Measurements from ENCODE around the gene NKPD1.

NKPD1 gene

GRCh38 chr19:45160870-45161737, at the start of gene NKPD1:
NKPD1 (minus strand) TSS chr19:45160982; CDS start chr19:45160150, 832 bp downstream.
- H3K4me3 Mint-ChIP-seq: no peak within 1 kb of the TSS
- peaks cover 27% of the 10 kb centered on the region for H3K27me3 Mint-ChIP-seq
- peaks cover 21% of the 10 kb centered on the region for H3K4me1 Mint-ChIP-seq
- no peaks in the 10 kb centered on the region for H3K9me3 Mint-ChIP-seq
- no peak within 1 kb of the TSS for H3K27ac Mint-ChIP-seq
- ATAC-seq (ENCODE audit: low read depth) (no peak), DNase-seq (ENCODE audit: low spot score in 2 of 2) (no peak)
- H3K36me3 Mint-ChIP-seq: no peaks in the 10 kb centered on the region

- DNase-seq (ENCODE audit: low spot score in 2 of 2) (no peak), ATAC-seq (ENCODE audit: low read depth) (no peak)
- Mint-ChIP-seq H3K9me3 (peaks cover 5% of the 10 kb centered on the region), H3K27me3 (peaks cover 2% of the 10 kb centered on the region), H3K36me3 (peaks cover 9% of the 10 kb centered on the region), H3K4me3 (no peak overlapping the region), H3K4me1 (no peaks in the 10 kb centered on the region), H3K27ac (no peak overlapping the region)
These were observed 45.5 kb upstream of the NKPD1 start for GRCh38 chr19:45206328-45206727.

- Mint-ChIP-seq H3K27me3 (peaks cover 2% of the 10 kb centered on the region), H3K4me1 (no peaks in the 10 kb centered on the region), H3K4me3 (no peak overlapping the region), H3K27ac (no peak overlapping the region), H3K9me3 (peaks cover 5% of the 10 kb centered on the region), H3K36me3 (peaks cover 9% of the 10 kb centered on the region)
- ATAC-seq (ENCODE audit: low read depth) (no peak), DNase-seq (ENCODE audit: low spot score in 2 of 2) (no peak)
These were observed 45.0 kb upstream of the NKPD1 start for GRCh38 chr19:45205810-45206209.

GRCh38 chr19:45202637-45203036, 41.9 kb upstream of the NKPD1 start:
- no peak overlapping the region for H3K4me3 Mint-ChIP-seq
- peaks cover 7% of the 10 kb centered on the region for H3K27me3 Mint-ChIP-seq
- peaks cover 8% of the 10 kb centered on the region for H3K36me3 Mint-ChIP-seq
- peaks cover 5% of the 10 kb centered on the region for H3K9me3 Mint-ChIP-seq
- peak overlapping the region; percentile 46 for H3K27ac Mint-ChIP-seq
- ATAC-seq (ENCODE audit: low read depth) (no peak), DNase-seq (ENCODE audit: low spot score in 2 of 2) (no peak)
- H3K4me1 Mint-ChIP-seq: no peaks in the 10 kb centered on the region

- no peak overlapping the region for H3K4me3 Mint-ChIP-seq
- DNase-seq (ENCODE audit: low spot score in 2 of 2) (no peak), ATAC-seq (ENCODE audit: low read depth) (no peak)
- peaks cover 13% of the 10 kb centered on the region for H3K36me3 Mint-ChIP-seq
- H3K4me1 Mint-ChIP-seq: peaks cover 2% of the 10 kb centered on the region
- peaks cover 9% of the 10 kb centered on the region for H3K27me3 Mint-ChIP-seq
- H3K9me3 Mint-ChIP-seq: peaks cover 5% of the 10 kb centered on the region
- H3K27ac Mint-ChIP-seq: no peak overlapping the region
These were observed 39.8 kb upstream of the NKPD1 start for GRCh38 chr19:45200568-45200967.

- Mint-ChIP-seq H3K4me1 (peaks cover 2% of the 10 kb centered on the region), H3K4me3 (no peak overlapping the region), H3K9me3 (no peaks in the 10 kb centered on the region), H3K27ac (no peak overlapping the region), H3K27me3 (peaks cover 10% of the 10 kb centered on the region), H3K36me3 (peaks cover 16% of the 10 kb centered on the region)
- DNase-seq (ENCODE audit: low spot score in 2 of 2) (no peak), ATAC-seq (ENCODE audit: low read depth) (no peak)
These were observed 35.0 kb upstream of the NKPD1 start for GRCh38 chr19:45195764-45196163.

GRCh38 chr19:45191375-45191774, 30.6 kb upstream of the NKPD1 start:
- Mint-ChIP-seq H3K4me1 (peaks cover 4% of the 10 kb centered on the region), H3K27ac (no peak overlapping the region), H3K36me3 (peaks cover 23% of the 10 kb centered on the region)

GRCh38 chr19:45189971-45190370, 29.2 kb upstream of the NKPD1 start:
- Mint-ChIP-seq H3K4me1 (peaks cover 6% of the 10 kb centered on the region), H3K9me3 (peaks cover 3% of the 10 kb centered on the region), H3K4me3 (no peak overlapping the region), H3K36me3 (peaks cover 17% of the 10 kb centered on the region), H3K27ac (no peak overlapping the region), H3K27me3 (peaks cover 3% of the 10 kb centered on the region)
- no peak for ATAC-seq (ENCODE audit: low read depth)
- DNase-seq (ENCODE audit: low spot score in 2 of 2): no peak

More at GRCh38 chr19:45191375-45191774, 30.6 kb upstream of the NKPD1 start:
- H3K27me3 Mint-ChIP-seq: peaks cover 6% of the 10 kb centered on the region
- no peak for ATAC-seq (ENCODE audit: low read depth)
- DNase-seq (ENCODE audit: low spot score in 2 of 2): no peak
- H3K9me3 Mint-ChIP-seq: peaks cover 3% of the 10 kb centered on the region
- H3K4me3 Mint-ChIP-seq: no peak overlapping the region

- Mint-ChIP-seq H3K4me3 (no peak overlapping the region), H3K27ac (no peak overlapping the region), H3K27me3 (no peaks in the 10 kb centered on the region), H3K4me1 (peaks cover 16% of the 10 kb centered on the region), H3K36me3 (peaks cover 14% of the 10 kb centered on the region), H3K9me3 (peaks cover 3% of the 10 kb centered on the region)
- ATAC-seq (ENCODE audit: low read depth) (peak; percentile 87), DNase-seq (ENCODE audit: low spot score in 2 of 2) (peak in 1 of 2 donors; percentile 55)
These were observed 26.8 kb upstream of the NKPD1 start for GRCh38 chr19:45187421-45188100.

- DNase-seq (ENCODE audit: low spot score in 2 of 2) (no peak), ATAC-seq (ENCODE audit: low read depth) (no peak)
- Mint-ChIP-seq H3K9me3 (peaks cover 3% of the 10 kb centered on the region), H3K36me3 (peaks cover 14% of the 10 kb centered on the region), H3K27me3 (no peaks in the 10 kb centered on the region), H3K4me3 (no peak overlapping the region), H3K4me1 (peaks cover 16% of the 10 kb centered on the region), H3K27ac (no peak overlapping the region)
These were observed 25.9 kb upstream of the NKPD1 start for GRCh38 chr19:45186509-45187334.

- ATAC-seq (ENCODE audit: low read depth) (no peak), DNase-seq (ENCODE audit: low spot score in 2 of 2) (no peak)
- Mint-ChIP-seq H3K27ac (peak overlapping the region; percentile 58), H3K9me3 (no peaks in the 10 kb centered on the region), H3K4me1 (peaks cover 31% of the 10 kb centered on the region), H3K36me3 (peaks cover 10% of the 10 kb centered on the region), H3K4me3 (no peak overlapping the region), H3K27me3 (no peaks in the 10 kb centered on the region)
These were observed 23.3 kb upstream of the NKPD1 start for GRCh38 chr19:45184115-45184514.

- H3K4me3 Mint-ChIP-seq: peak overlapping the region; percentile 46
- H3K27me3 Mint-ChIP-seq: no peaks in the 10 kb centered on the region
- H3K36me3 Mint-ChIP-seq: peaks cover 10% of the 10 kb centered on the region
- DNase-seq (ENCODE audit: low spot score in 2 of 2): no peak
- peaks cover 31% of the 10 kb centered on the region for H3K4me1 Mint-ChIP-seq
- H3K9me3 Mint-ChIP-seq: no peaks in the 10 kb centered on the region
- no peak for ATAC-seq (ENCODE audit: low read depth)
- no peak overlapping the region for H3K27ac Mint-ChIP-seq
These were observed 22.0 kb upstream of the NKPD1 start for GRCh38 chr19:45182758-45183157.

GRCh38 chr19:45180936-45181335, 20.2 kb upstream of the NKPD1 start:
- Mint-ChIP-seq H3K27ac (peak overlapping the region; percentile 64), H3K36me3 (peaks cover 10% of the 10 kb centered on the region), H3K4me1 (peaks cover 28% of the 10 kb centered on the region), H3K27me3 (no peaks in the 10 kb centered on the region), H3K4me3 (peak overlapping the region; percentile 77), H3K9me3 (no peaks in the 10 kb centered on the region)
- DNase-seq (ENCODE audit: low spot score in 2 of 2) (no peak), ATAC-seq (ENCODE audit: low read depth) (no peak)
